Eye (tissue), 1 donor: ENCODE data around the gene DGKD.
"Not testable (repeated sequence)": the region's sequence is repeated elsewhere in the genome, so short reads cannot be mapped to it uniquely, and the experiment has no call there.

ENCODE experiments used
- DNase-seq: peaks from one replicate; pipeline ENCODE4 v3.0.0-alpha.2; 2015

The DGKD gene

GRCh38 chr2:233353769-233354499 is at the start of gene DGKD:
DGKD (plus strand) TSS chr2:233354494; CDS start chr2:233354519, 25 bp downstream.
- DNase-seq = peak; percentile 90

DNA sequence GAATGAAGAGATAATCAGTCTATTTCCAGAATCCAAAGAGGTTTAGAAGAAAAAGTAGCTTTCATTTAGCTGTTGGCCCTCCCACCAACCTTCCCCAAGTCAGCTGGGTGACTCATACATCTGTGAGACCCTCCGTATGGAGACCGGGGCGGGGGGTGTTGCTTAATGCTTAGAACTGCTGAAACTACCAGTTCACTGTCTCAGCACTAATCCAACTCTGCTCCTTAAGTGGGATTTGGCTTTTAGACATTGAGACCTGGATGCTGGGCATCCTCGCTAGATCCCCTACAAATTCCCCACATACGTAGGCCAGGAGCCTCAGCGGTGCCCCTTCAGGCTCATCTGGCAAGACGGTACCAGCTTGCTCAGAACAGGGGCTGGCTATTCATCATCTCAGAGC is 46.7 kb upstream of the DGKD start, which contains the start of gene SAG:
Gene SAG, plus strand, starts transcription at position 252 of the 400 bp plus-strand sequence. CDS start 1,374 bp downstream, outside the sequence.
- DNase-seq = no peak

GRCh38 chr2:233311241-233311926 is 42.9 kb upstream of the DGKD start:
- DNase-seq = no peak

DNA sequence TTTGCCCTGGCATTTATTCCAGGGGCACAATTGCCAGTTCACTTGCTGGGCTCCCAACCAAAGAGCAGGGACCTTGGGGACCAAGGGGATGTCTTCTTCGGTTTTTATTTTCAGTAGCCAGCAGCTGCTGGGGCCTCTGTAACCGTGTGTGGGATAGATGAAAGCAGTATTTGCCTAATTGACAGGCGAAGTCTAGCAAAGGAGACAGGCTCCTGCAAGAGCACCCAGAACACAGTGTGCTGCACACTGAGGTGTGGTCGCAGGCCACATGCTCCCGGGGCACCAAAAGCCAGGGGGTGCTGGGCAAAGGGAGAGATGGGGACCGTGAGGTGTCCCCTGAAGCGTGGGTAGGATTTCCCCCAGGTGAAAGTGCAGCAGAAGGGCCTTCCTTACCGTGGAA is 41.4 kb upstream of the DGKD start:
- no peak for DNase-seq

DNA sequence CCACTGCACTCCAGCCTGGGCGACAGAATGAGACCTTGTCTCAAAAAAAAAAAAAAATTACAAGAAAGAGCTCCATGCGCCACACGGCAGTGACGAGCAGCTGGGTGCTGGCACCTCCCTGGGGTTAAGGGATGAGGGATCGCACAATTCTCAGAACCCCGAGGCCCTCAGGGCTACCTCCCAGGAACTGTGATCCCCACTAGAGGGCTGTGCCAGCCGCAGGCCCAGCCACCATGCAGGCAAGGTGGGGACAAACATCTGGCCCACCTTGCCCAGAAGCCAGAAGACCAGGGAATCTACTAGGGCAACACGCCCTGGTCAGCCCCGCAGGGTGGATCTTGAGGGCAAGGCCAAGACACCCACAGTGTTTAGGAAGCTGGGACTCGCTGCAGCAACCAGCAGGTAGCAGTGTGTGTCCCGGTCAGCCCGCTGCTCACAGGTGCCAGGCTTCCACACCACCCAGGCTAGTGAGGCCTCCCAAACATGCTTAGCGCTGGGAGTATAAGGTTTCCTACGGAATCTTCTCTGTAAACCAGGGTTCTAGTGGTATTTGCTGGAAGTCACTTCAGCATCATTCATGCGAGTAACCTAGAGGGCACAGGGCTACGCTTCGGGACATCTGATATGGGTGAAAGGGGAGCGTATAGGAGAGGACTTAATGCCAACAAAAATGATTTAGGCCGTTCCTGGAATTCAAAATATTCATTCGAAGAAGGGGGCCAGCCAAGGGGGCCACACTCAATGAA is 39.9 kb upstream of the DGKD start:
- no peak for DNase-seq

GRCh38 chr2:233317196-233317943 is 36.9 kb upstream of the DGKD start:
- no peak for DNase-seq

- DNase-seq = no peak
Observed at GRCh38 chr2:233319256-233319655, 35.0 kb upstream of the DGKD start.

- DNase-seq = no peak
Observed at GRCh38 chr2:233320470-233320869, 33.8 kb upstream of the DGKD start.

- no peak for DNase-seq
Observed at GRCh38 chr2:233321166-233321565, 33.1 kb upstream of the DGKD start.

DNA sequence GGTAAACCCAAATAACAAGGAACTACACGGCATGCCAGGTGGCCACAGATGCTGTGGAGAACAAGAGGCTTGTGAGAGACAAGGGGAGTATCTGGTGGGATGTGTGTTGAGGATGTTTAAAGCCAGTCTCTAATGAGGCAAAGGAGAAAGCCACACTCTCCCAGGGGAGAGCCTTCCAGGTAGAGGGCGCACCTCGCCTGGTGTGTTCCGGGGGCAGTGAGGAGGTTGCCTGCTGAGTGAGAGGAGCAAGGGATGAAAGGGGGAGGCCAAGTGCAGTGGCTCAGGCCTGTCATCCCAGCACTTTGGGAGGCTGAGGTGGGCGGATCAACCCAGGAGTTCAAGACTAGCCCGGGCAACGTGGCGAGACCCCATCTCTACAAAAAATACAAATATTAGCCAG is 30.4 kb upstream of the DGKD start:
- no peak for DNase-seq

GRCh38 chr2:233325256-233325655 is 29.0 kb upstream of the DGKD start:
- no peak for DNase-seq

DNA sequence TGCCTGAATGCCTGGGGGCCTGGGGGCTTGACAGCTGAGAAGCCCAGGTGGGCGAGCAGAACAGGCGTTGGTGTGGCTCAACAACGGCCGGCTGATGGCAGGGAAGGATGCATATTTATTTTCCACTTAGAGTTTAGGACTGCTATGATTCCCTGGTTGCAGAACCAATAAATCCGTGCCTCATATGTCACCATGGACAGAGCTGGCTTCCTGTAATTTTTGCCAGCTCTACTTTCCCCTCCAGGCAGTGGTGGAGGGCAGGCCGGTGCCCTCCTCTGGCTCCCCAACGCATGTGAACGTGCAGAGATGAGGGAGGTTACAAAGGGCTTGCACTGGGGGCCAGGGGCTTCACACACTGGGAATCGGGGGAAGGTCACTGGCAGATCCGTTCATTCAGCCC is 28.5 kb upstream of the DGKD start:
- DNase-seq = no peak

GRCh38 chr2:233326500-233326899 is 27.8 kb upstream of the DGKD start:
- no peak for DNase-seq

DNA sequence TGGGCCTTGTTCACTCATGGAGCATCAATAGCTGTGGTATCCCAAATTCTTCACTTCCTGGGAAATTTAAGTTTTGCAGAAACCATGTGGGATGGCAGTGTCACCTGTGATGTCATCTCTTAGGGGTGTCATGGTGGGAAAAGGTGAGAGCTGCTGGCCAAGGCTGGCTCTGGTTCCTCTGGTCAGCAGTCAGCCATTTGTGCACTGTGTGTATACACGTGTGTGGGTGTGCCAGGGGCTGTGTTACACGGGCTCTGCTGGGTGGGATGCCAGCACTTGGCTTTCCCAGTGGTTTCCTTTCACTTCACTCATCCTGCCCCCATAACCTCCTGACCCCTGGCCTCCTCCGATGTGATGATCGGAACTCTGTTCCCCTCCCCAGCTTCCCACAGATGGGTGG is 25.4 kb upstream of the DGKD start:
- no peak for DNase-seq

GRCh38 chr2:233329489-233330135 is 24.7 kb upstream of the DGKD start:
- DNase-seq = peak; percentile 73

DNA sequence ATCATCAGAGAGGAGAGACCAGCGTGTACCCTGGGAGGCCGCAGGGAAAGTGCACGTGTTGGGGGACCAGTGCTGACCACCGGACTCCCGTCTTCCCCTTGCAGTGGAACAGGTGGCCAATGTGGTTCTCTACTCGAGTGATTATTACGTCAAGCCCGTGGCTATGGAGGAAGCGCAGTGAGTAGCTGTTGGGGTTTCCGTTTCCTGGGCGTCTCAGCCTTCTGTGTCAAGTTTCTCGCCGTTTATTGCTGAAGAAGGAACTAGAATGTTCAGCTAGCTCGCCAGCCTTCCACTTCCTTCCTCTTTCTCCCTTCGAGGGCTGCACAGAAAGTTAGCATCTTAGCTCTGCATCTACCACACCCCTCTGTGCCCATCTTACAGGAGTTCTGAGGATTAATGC is 22.8 kb upstream of the DGKD start:
- no peak for DNase-seq

- no peak for DNase-seq
Observed at GRCh38 chr2:233332125-233332524, 22.2 kb upstream of the DGKD start.

- DNase-seq = no peak
Observed at GRCh38 chr2:233334915-233335314, 19.4 kb upstream of the DGKD start.

DNA sequence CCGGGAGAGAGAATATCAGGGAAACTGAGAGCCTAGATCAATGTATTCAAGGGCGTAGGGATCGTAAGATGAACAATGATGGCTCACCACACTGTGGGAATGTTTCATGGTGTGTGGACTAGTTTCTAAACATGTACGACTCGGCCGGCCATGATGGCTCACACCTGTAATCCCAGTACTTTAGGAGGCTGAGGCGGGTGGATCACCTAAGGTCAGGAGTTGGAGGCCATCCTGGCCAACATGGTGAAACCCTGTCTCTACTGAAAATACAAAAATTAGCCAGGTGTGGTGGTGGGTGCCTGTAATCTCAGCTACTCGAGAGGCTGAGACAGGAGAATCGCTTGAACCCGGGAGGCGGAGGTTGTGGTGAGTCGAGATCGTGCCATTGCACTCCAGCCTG is 18.2 kb upstream of the DGKD start:
- not testable (repeated sequence) for DNase-seq

DNA sequence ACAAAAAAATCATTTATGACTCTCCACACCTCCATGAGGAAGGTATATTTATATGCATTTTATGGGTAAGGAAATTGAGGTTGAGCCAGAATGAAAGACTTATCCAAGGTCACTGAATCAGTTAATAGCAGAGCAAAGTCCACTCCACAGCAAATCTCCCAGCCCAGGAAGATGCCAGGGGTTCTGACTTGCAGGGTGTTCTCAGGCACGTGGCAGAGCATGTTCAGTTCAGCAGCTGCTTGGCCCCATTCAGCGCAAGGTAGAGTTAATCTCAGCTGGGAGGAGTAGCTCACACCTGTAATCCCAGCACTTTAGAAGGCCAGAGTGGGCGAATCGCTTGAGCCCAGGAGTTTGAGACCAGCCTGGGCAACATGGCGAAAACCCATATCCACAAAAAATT is 17.8 kb upstream of the DGKD start:
- DNase-seq = no peak

GRCh38 chr2:233338046-233338445 is 16.2 kb upstream of the DGKD start:
- no peak for DNase-seq

DNA sequence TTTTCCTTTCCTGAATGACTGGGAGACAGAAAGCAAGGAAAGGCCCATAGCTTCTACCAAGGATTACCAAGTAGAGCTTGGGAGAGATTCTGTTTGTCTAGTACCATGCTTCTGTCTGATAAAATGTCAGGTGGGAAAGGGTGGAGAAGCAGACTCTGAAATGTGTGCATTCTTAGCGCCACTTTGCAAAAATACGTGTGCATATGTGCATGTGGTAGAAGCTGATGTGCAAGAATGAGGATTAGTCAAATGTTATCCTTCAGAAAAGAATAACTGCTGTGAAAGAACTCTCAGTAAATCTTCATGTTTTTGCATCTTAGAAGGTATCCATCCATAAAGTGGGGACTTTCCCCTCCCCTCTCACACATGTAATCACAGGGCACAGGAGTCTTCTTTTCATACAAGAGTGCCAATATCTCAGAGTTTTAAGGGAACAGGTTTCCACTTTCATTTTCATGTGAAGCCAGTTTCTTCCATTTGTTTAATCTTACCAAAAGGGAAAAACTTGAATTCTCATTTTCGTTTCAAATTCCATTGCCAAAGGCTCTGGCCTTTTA is 15.4 kb upstream of the DGKD start:
- DNase-seq = no peak
